GM12872 (cell line): ENCODE data around the gene SPEF1.

ENCODE experiments used
- TF ChIP-seq, protein P1 (sequence below): IDR thresholded peaks from 3 replicates; pipeline ENCODE4 v1.5.1; 2011; ENCODE audit warnings: low read depth, mild to moderate bottlenecking, low read length, moderate library complexity; ENCODE audit not compliant: insufficient read depth

The SPEF1 gene

DNA sequence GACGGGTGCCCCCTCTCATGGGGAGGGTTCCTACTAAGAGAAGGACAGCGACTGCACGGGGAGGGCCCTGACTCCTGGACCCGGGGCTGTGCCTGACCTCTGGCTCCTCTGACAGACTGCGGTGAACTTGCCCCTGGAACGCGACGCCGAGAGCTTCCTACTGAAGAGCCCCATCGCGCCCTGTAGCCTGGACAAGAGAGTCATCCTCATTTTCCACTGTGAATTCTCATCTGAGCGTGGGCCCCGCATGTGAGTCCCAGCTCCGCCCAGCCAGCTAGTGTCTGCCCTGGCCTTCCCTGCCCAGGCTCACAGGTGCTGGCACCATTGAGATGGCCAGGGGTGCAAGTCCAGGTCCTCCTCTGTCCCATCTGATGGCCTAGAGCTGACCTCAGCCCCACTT is 22.0 kb upstream of the SPEF1 start:
- TF ChIP-seq, protein P1, sequence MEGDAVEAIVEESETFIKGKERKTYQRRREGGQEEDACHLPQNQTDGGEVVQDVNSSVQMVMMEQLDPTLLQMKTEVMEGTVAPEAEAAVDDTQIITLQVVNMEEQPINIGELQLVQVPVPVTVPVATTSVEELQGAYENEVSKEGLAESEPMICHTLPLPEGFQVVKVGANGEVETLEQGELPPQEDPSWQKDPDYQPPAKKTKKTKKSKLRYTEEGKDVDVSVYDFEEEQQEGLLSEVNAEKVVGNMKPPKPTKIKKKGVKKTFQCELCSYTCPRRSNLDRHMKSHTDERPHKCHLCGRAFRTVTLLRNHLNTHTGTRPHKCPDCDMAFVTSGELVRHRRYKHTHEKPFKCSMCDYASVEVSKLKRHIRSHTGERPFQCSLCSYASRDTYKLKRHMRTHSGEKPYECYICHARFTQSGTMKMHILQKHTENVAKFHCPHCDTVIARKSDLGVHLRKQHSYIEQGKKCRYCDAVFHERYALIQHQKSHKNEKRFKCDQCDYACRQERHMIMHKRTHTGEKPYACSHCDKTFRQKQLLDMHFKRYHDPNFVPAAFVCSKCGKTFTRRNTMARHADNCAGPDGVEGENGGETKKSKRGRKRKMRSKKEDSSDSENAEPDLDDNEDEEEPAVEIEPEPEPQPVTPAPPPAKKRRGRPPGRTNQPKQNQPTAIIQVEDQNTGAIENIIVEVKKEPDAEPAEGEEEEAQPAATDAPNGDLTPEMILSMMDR, result no peak

DNA sequence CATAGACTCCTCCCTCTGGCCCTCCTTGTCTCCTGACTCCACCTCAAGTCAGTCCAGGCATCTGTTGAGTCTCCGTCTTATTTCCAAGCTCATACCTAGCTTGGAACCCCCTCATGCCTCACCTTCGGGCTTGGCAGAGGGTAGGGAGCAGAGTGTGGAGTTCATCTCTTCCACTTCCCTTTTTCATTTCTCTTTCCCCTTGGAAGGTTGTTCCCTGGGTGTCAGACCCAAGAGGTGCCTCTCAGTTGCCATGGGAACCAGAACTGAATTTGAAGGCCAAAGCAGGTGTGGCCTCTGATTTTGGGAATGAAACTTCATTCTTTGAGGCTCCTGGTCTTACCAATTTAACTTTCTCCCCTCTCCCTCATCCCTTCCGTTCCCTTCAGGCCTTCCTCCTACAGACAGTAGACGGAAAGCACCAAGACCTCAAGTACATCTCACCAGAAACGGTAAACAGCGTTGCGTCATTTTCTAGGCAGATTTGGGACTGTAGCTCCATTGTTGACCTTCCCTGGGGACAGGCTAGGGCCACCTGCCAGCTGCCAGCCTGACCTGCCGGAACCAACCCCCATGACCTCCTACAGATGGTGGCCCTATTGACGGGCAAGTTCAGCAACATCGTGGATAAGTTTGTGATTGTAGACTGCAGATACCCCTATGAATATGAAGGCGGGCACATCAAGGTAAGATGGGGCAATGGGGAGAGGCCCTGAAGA is 21.4 kb upstream of the SPEF1 start:
- TF ChIP-seq, protein P1, result no peak

DNA sequence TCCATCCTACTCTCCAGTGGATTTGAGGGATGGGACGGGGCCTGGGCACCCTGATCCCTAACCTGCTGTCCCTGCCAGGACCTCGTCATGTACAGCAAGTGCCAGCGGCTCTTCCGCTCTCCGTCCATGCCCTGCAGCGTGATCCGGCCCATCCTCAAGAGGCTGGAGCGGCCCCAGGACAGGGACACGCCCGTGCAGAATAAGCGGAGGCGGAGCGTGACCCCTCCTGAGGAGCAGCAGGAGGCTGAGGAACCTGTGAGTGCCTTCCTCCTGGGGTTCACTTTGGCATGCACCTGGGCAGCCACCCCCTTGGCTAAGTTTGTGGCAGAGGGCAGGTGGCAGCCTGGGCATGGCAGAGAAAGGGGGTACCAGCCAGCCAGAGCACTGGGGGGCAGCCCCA is 20.6 kb upstream of the SPEF1 start:
- TF ChIP-seq, protein P1, result no peak

DNA sequence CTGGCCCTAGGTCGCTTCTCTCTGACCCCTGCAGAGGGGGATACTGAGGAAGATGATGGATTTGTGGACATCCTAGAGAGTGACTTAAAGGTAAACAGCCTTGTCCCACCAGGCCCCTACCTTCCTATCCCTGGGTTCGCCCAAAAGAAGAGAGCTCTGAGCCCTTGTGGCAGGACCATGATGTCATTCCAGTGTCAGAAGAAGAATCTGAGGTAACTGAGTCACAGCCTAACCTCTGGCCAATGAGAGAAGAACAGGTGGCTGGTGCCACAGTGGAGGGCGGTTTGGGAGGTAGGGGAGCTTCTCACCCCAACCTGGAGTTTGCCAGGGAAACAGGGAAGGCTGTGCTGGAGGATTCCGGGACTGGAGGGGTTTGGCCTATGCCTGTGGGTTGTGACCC is 20.1 kb upstream of the SPEF1 start:
- TF ChIP-seq, protein P1, result no peak

DNA sequence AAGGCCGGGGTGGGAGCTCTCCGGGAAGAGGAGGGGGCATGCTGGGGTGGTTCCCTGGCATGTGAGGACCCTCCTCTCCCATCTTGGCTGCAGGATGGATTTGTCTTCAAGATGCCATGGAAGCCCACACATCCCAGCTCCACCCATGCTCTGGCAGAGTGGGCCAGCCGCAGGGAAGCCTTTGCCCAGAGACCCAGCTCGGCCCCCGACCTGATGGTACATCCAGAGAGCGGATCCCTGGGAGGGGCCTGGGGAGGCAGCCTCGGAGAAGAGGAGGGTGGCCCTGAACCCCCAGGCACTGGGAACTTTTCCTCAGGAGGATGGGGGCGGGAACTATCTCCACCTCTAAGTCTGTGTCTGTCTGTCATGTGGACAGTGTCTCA is 19.6 kb upstream of the SPEF1 start:
- TF ChIP-seq, protein P1, result no peak

DNA sequence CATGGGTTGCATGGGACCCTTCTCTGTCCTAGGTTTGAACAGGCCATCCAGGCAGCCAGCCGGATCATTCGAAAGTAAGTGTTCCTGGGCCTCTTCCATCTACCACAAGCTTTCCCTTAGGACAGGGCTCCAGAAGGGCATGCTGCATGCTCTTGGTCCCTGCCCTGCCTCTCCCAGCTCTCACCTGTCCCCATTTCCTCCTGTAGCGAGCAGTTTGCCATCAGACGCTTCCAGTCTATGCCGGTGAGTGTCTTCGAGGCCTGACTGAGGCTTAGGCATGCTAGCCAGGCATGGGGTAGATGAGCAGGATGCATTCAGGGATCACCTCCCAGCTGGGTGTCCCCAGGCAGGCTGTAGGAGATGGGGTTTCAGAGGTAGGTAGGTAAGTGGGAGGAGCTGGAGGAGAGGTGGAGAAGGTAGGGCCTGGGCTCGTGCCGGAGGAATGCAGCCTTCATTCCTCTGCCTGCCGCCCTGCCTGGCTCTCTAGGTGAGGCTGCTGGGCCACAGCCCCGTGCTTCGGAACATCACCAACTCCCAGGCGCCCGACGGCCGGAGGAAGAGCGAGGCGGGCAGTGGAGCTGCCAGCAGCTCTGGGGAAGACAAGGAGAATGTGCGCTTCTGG is 19.1 kb upstream of the SPEF1 start:
- TF ChIP-seq, protein P1, result no peak

DNA sequence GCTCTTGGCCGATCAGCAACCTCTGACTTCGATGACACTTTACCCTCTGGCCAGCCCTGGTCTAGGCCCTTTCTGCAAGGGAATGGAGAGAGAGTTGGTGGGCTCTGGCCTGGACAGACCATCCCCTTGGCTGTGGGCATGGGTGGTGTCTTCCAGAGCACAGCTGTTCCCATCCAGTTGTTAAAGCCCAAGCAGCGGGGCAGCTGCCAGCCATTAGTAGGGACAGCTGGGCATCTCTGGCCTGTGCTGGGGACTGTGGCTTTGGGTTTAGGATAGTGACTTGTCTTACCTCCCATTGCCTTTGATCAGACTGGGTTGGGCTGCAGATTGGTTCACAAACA is 17.6 kb upstream of the SPEF1 start:
- TF ChIP-seq, protein P1, result no peak
